Measurements from ENCODE around the gene MPLKIP. TPM values are rescaled to one million over a fixed set of nuclear protein-coding genes. Genes with fewer than 3 reads are reported as not detected.
"Not testable (repeated sequence)": the region's sequence is repeated elsewhere in the genome, so short reads cannot be mapped to it uniquely, and the experiment has no call there.

MPLKIP gene
- 30.2 and 31.5 TPM in 2 replicates for total RNA-seq

- intact Hi-C loops (cut with micrococcal nuclease) = loop anchor here (1.0 to 10.0 kb wide), 6 partner anchors 185 to 1710 kb away; partner anchors contain the start of genes RALA and YAE1
Measured at GRCh38 chr7:40134428-40135316, at the start of gene MPLKIP, which contains the start of gene SUGCT. Gene MPLKIP, minus strand, starts transcription at chr7:40134622. Its CDS starts 55 bp downstream, at chr7:40134567. Gene SUGCT, plus strand, starts transcription at chr7:40135005.

GRCh38 chr7:40182452-40182851, 48.0 kb upstream of the MPLKIP start:
- intact Hi-C loops (cut with micrococcal nuclease) = no loop called here

GRCh38 chr7:40177071-40177470, 42.6 kb upstream of the MPLKIP start:
- intact Hi-C loops (cut with micrococcal nuclease) = no loop called here

GRCh38 chr7:40175725-40176510, 41.5 kb upstream of the MPLKIP start:
- intact Hi-C loops (cut with micrococcal nuclease) = no loop called here

- intact Hi-C loops (cut with micrococcal nuclease) = not testable (repeated sequence)
Measured at GRCh38 chr7:40175256-40175655, 40.8 kb upstream of the MPLKIP start.

GRCh38 chr7:40173121-40173520, 38.7 kb upstream of the MPLKIP start:
- intact Hi-C loops (cut with micrococcal nuclease) = not testable (repeated sequence)

GRCh38 chr7:40168266-40168665, 33.8 kb upstream of the MPLKIP start:
- intact Hi-C loops (cut with micrococcal nuclease) = not testable (repeated sequence)

GRCh38 chr7:40167291-40167690, 32.9 kb upstream of the MPLKIP start:
- intact Hi-C loops (cut with micrococcal nuclease) = no loop called here

- intact Hi-C loops (cut with micrococcal nuclease) = no loop called here
Measured at GRCh38 chr7:40165216-40165615, 30.8 kb upstream of the MPLKIP start.

GRCh38 chr7:40162516-40162915, 28.1 kb upstream of the MPLKIP start:
- intact Hi-C loops (cut with micrococcal nuclease) = no loop called here

GRCh38 chr7:40156988-40157387, 22.6 kb upstream of the MPLKIP start:
- intact Hi-C loops (cut with micrococcal nuclease) = no loop called here

- intact Hi-C loops (cut with micrococcal nuclease) = no loop called here
Measured at GRCh38 chr7:40151504-40151903, 17.1 kb upstream of the MPLKIP start.

GRCh38 chr7:40148671-40149070, 14.2 kb upstream of the MPLKIP start:
- intact Hi-C loops (cut with micrococcal nuclease) = no loop called here

GRCh38 chr7:40148247-40148580, 13.8 kb upstream of the MPLKIP start:
- intact Hi-C loops (cut with micrococcal nuclease) = not testable (repeated sequence)

- intact Hi-C loops (cut with micrococcal nuclease) = no loop called here
Measured at GRCh38 chr7:40147371-40148246, 13.2 kb upstream of the MPLKIP start.

GRCh38 chr7:40145596-40146130, 11.2 kb upstream of the MPLKIP start:
- intact Hi-C loops (cut with micrococcal nuclease) = not testable (repeated sequence)

- intact Hi-C loops (cut with micrococcal nuclease) = not testable (repeated sequence)
Measured at GRCh38 chr7:40141916-40142315, 7.5 kb upstream of the MPLKIP start.

GRCh38 chr7:40139891-40140290, 5.5 kb upstream of the MPLKIP start:
- intact Hi-C loops (cut with micrococcal nuclease) = loop anchor here (10.0 kb wide), 4 partner anchors 245 to 1715 kb away; partner anchors contain the start of genes RALA and YAE1

- intact Hi-C loops (cut with micrococcal nuclease) = loop anchor here (10.0 kb wide), 4 partner anchors 244 to 1714 kb away; partner anchors contain the start of genes RALA and YAE1
Measured at GRCh38 chr7:40138973-40139372, 4.6 kb upstream of the MPLKIP start.

- intact Hi-C loops (cut with micrococcal nuclease) = loop anchor here (10.0 kb wide), 4 partner anchors 243 to 1713 kb away; partner anchors contain the start of genes RALA and YAE1
Measured at GRCh38 chr7:40137563-40137962, 3.1 kb upstream of the MPLKIP start.

GRCh38 chr7:40135317-40135610, 842 bp upstream of the MPLKIP start:
- intact Hi-C loops (cut with micrococcal nuclease) = loop anchor here (10.0 kb wide), 4 partner anchors 240 to 1710 kb away; partner anchors contain the start of genes RALA and YAE1

Measured in T-helper 2 cell treated with Interferon-gamma antibody and Interleukin-4, amounts not matched to agents 100 ng/mL and 5 ng/mL, for 36 hours (primary cell).